K562 (cell line): Measurements from ENCODE around the gene TMEM200A.

Experiments
- CTCF ChIP-seq, 3 experiments: IDR thresholded peaks in 2 of 3; conservative IDR thresholded peaks in 1 of 3; 2 replicates each; pipeline ENCODE4 v1.5.1; 2011 to 2012; ENCODE audit warnings: low read length in 3 of 3, mild to moderate bottlenecking in 3 of 3, control low read depth in 2 of 3, improper control_type of control experiment in 1 of 3, inconsistent platforms in 1 of 3, low read depth in 1 of 3, mixed read lengths in 1 of 3, moderate library complexity in 1 of 3; ENCODE audit not compliant: insufficient read depth in 2 of 3
- EHMT2 ChIP-seq: fragments of 450-650 bp; IDR thresholded peaks from 2 replicates; pipeline ENCODE4 v1.6.1; 2018; ENCODE audit warnings: antibody characterized with exemption
- GTF2F1 ChIP-seq: IDR thresholded peaks from 2 replicates; pipeline ENCODE4 v1.6.1; 2011; ENCODE audit warnings: low read depth, low read length, improper control_type of control experiment
- HDAC3 ChIP-seq: fragments of 450-650 bp; IDR thresholded peaks from 2 replicates; pipeline ENCODE4 v1.6.1; 2018; ENCODE audit warnings: borderline replicate concordance, mild to moderate bottlenecking, moderate library complexity; ENCODE audit not compliant: partially characterized antibody
- KLF16 ChIP-seq: IDR thresholded peaks from 2 replicates; pipeline ENCODE4 v1.6.1; 2016; ENCODE audit warnings: antibody characterized with exemption
- MECOM ChIP-seq: fragments of 250-450 bp; sonication (Bioruptor Pico); IDR thresholded peaks from 2 replicates; pipeline ENCODE4 v1.8.0; 2022; ENCODE audit warnings: inconsistent platforms
- POLR2AphosphoS5 ChIP-seq: IDR thresholded peaks from 2 replicates; pipeline ENCODE4 v1.6.1; 2011; ENCODE audit warnings: mild to moderate bottlenecking, low read depth, low read length, moderate library complexity; ENCODE audit not compliant: control insufficient read depth, insufficient read depth
- RCOR1 ChIP-seq, 2 experiments: IDR thresholded peaks; 2 replicates each; pipeline ENCODE4 v1.6.1; 2012; ENCODE audit warnings: low read depth in 2 of 2, low read length in 2 of 2, borderline replicate concordance in 1 of 2, improper control_type of control experiment in 1 of 2
- SREBF2 ChIP-seq: sonication (generic); formaldehyde crosslinking; IDR thresholded peaks from 2 replicates; pipeline ENCODE4 v1.4.0; 2020; ENCODE audit warnings: mild to moderate bottlenecking, missing genetic modification reagents
- SUPT5H ChIP-seq: fragments of 450-650 bp; IDR thresholded peaks from 2 replicates; pipeline ENCODE4 v1.6.1; 2016
- TRIM24 ChIP-seq, 2 experiments: fragments of 450-650 bp; IDR thresholded peaks; 2 replicates each; pipeline ENCODE4 v1.6.1; 2016
- ZNF551 ChIP-seq: fragments of 250-450 bp; sonication (Bioruptor Pico); IDR thresholded peaks from 2 replicates; pipeline ENCODE4 v1.5.0; 2021; ENCODE audit warnings: mild to moderate bottlenecking, moderate library complexity
- ZNF592 ChIP-seq: fragments of 450-650 bp; IDR thresholded peaks from 2 replicates; pipeline ENCODE4 v1.6.1; 2017; ENCODE audit warnings: antibody characterized with exemption, mild to moderate bottlenecking
- TF ChIP-seq, protein P1 (sequence below), 2 experiments: fragments of 450-650 bp in 1 of 2; IDR thresholded peaks; 2 replicates each; pipeline ENCODE4 v1.6.1; 2011 to 2017; ENCODE audit warnings: low read depth in 2 of 2, antibody characterized with exemption in 1 of 2, borderline replicate concordance in 1 of 2, low read length in 1 of 2, mild to moderate bottlenecking in 1 of 2, mixed read lengths in 1 of 2; ENCODE audit not compliant: control insufficient read depth in 1 of 2

DNA sequence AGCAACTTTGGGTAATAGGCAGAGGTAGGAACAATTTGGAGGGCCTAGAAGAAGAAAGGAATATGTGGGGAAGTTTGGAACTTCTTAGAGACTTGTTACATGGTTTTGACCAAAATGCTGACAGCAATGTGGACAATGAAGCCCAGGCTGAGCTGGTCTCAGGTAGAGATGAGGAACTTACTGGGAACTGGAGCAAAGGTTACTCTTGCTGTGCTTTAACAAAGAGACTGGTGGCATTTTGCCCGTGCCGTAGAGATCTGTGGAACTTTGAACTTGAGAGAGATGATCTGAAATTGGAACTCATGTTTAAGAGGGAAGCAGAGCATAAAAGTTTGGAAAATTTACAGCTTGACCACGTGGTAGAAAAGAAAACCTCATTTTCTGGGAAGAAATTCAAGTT lies 28.3 kb upstream of the TMEM200A start:
- no peak for TF ChIP-seq CTCF (IDR thresholded peaks at IDR 0.05 in 2 of 3, conservative IDR thresholded peaks at IDR 0.05 in 1 of 3; ENCODE audit: insufficient read depth in 2 of 3, low read depth in 1 of 3, low read length in 3 of 3)
- TF ChIP-seq EHMT2 = no peak
- TF ChIP-seq POLR2AphosphoS5 = no peak
- no peak for TF ChIP-seq SUPT5H
- TF ChIP-seq RCOR1 (IDR thresholded peaks at IDR 0.05; ENCODE audit: borderline replicate concordance in 1 of 2, low read depth in 2 of 2, low read length in 2 of 2) = no peak
- no peak for TF ChIP-seq ZNF551
- TF ChIP-seq GTF2F1 = no peak
- TF ChIP-seq ZNF592 = no peak
- no peak for TF ChIP-seq MECOM (CRISPR knock-in tag)
- no peak for TF ChIP-seq TRIM24 (IDR thresholded peaks at IDR 0.05)
- TF ChIP-seq SREBF2 (CRISPR knock-in tag) = no peak
- TF ChIP-seq KLF16 = no peak
- no peak for TF ChIP-seq HDAC3
- TF ChIP-seq, protein P1, sequence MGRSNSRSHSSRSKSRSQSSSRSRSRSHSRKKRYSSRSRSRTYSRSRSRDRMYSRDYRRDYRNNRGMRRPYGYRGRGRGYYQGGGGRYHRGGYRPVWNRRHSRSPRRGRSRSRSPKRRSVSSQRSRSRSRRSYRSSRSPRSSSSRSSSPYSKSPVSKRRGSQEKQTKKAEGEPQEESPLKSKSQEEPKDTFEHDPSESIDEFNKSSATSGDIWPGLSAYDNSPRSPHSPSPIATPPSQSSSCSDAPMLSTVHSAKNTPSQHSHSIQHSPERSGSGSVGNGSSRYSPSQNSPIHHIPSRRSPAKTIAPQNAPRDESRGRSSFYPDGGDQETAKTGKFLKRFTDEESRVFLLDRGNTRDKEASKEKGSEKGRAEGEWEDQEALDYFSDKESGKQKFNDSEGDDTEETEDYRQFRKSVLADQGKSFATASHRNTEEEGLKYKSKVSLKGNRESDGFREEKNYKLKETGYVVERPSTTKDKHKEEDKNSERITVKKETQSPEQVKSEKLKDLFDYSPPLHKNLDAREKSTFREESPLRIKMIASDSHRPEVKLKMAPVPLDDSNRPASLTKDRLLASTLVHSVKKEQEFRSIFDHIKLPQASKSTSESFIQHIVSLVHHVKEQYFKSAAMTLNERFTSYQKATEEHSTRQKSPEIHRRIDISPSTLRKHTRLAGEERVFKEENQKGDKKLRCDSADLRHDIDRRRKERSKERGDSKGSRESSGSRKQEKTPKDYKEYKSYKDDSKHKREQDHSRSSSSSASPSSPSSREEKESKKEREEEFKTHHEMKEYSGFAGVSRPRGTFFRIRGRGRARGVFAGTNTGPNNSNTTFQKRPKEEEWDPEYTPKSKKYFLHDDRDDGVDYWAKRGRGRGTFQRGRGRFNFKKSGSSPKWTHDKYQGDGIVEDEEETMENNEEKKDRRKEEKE (IDR thresholded peaks at IDR 0.05; ENCODE audit: borderline replicate concordance in 1 of 2, control insufficient read depth in 1 of 2, low read depth in 2 of 2, low read length in 1 of 2) = no peak
